VCaP (cell line): ENCODE results near the gene IL4R.

Source experiments
- H3K27ac ChIP-seq: fragments of 450-650 bp; 2 replicates; pipeline ENCODE4 v1.5.1; 2017
- CTCF ChIP-seq: fragments of 450-650 bp; conservative IDR thresholded peaks from 2 replicates; pipeline ENCODE4 v1.5.1; 2017; ENCODE audit warnings: mild to moderate bottlenecking, moderate library complexity

Gene IL4R

GRCh38 chr16:27334838-27335237 lies 21.1 kb downstream of the IL4R start:
- no peak for TF ChIP-seq CTCF
- no peak overlapping the region for H3K27ac ChIP-seq

GRCh38 chr16:27335349-27336053 lies 21.7 kb downstream of the IL4R start:
- H3K27ac ChIP-seq = no peak overlapping the region
- no peak for TF ChIP-seq CTCF

- no peak for TF ChIP-seq CTCF
- no peak overlapping the region for H3K27ac ChIP-seq
These were observed 23.2 kb downstream of the IL4R start for GRCh38 chr16:27337024-27337423.

- no peak overlapping the region for H3K27ac ChIP-seq
- no peak for TF ChIP-seq CTCF
These were observed 25.4 kb downstream of the IL4R start for GRCh38 chr16:27339180-27339579.

GRCh38 chr16:27340654-27341053 lies 26.9 kb downstream of the IL4R start:
- TF ChIP-seq CTCF = no peak
- no peak overlapping the region for H3K27ac ChIP-seq

- no peak for TF ChIP-seq CTCF
- H3K27ac ChIP-seq = no peak overlapping the region
These were observed 27.8 kb downstream of the IL4R start for GRCh38 chr16:27341549-27341948.

GRCh38 chr16:27341971-27342370 lies 28.2 kb downstream of the IL4R start:
- TF ChIP-seq CTCF = no peak
- no peak overlapping the region for H3K27ac ChIP-seq
